Esophagus squamous epithelium (tissue), 5 donors: ENCODE data around the gene ZFC3H1. TPM values are rescaled to one million over a fixed set of nuclear protein-coding genes. Genes with fewer than 3 reads are reported as not detected.

Source experiments
- DNase-seq: peaks from one replicate; lab custom pipeline; 2025; lab: John Stamatoyannopoulos, UW
- H3K27ac ChIP-seq, 4 donors: fragments of 200-600 bp; sonication (generic); one replicate each; pipeline ENCODE4 v1.5.1; 2016 to 2019; ENCODE audit warnings: mild to moderate bottlenecking in 1 of 4
- H3K27me3 ChIP-seq, 4 donors: fragments of 200-600 bp; sonication (generic); 1 replicate in 3 of 4; 2 replicates in 1 of 4; pipeline versions ENCODE4 v1.5.1 to v1.6.0; 2017 to 2021; ENCODE audit warnings: antibody characterized with exemption in 1 of 4
- H3K36me3 ChIP-seq, 3 donors: fragments of 200-600 bp; sonication (generic); one replicate each; pipeline ENCODE4 v1.5.1; 2016 to 2019
- H3K4me1 ChIP-seq, 3 donors: fragments of 200-600 bp; sonication (generic); one replicate each; pipeline ENCODE4 v1.5.1; 2017 to 2019
- H3K4me3 ChIP-seq, 4 donors: fragments of 200-600 bp; sonication (generic); 1 replicate in 3 of 4; 2 replicates in 1 of 4; pipeline ENCODE4 v1.5.1; 2016 to 2019; ENCODE audit warnings: mild to moderate bottlenecking in 2 of 4, moderate library complexity in 1 of 4
- H3K9me3 ChIP-seq, 3 donors: fragments of 200-600 bp; sonication (generic); one replicate each; pipeline ENCODE4 v1.5.1; 2016 to 2019
- CTCF ChIP-seq, 6 experiments: fragments of 450-650 bp in 4 of 6; fragments of 200-600 bp in 2 of 6; sonication (generic) in 2 of 6; IDR thresholded peaks; one replicate each; pipeline ENCODE4 v1.5.1; 2016 to 2019; ENCODE audit warnings: antibody characterized with exemption in 6 of 6, mild to moderate bottlenecking in 4 of 6, moderate library complexity in 4 of 6
- POLR2A ChIP-seq, 4 donors: fragments of 450-650 bp; IDR thresholded peaks; one replicate each; pipeline ENCODE4 v1.6.1; 2017; ENCODE audit warnings: antibody characterized with exemption in 4 of 4, mild to moderate bottlenecking in 4 of 4, moderate library complexity in 3 of 4
- WGBS, 2 donors: methylation state at CpG; one replicate each; pipeline ENCODE4 v1.1.5; 2018; 5-methylcytosine and 5-hydroxymethylcytosine counted together
- intact Hi-C: fragments of 100-400 bp; cut with DNase I; formaldehyde crosslinking; loops from one replicate; pipeline ENCODE4 v1.15.0; 2022
- total RNA-seq, 4 donors: library from RNA; depleted of rRNA; stranded (reverse); fragments of >200 nt; gene quantifications; one replicate each; pipeline ENCODE4 v1.1.0, GENCODE V29; 2016
- donor health status: DM: yes; HTN: yes; CAD: no.

ZFC3H1 gene
- total RNA-seq, 4 donors from 2014 or later, result 17.7 to 60.8 (median 52.2) TPM

GRCh38 chr12:71625476-71625875, 38.2 kb downstream of the ZFC3H1 start:
- intact Hi-C loops, result no loop called here
- WGBS, 2 donors, result 89 to 93% methylated on average over 2 of the region's 2 CpGs
- no peak overlapping the region for H3K27ac ChIP-seq
- H3K9me3 ChIP-seq, result no peaks in the 10 kb centered on the region
- H3K36me3 ChIP-seq, result peaks cover 9 to 100% (median 33%) of the 10 kb centered on the region in 3 donors
- TF ChIP-seq POLR2A (IDR thresholded peaks at IDR 0.05) (no peak), CTCF (IDR thresholded peaks at IDR 0.05) (no peak)
- DNase-seq, result no peak
- peaks cover 0 to 7% (median 0%) of the 10 kb centered on the region in 3 donors for H3K4me1 ChIP-seq
- no peaks in the 10 kb centered on the region for H3K27me3 ChIP-seq
- no peak overlapping the region for H3K4me3 ChIP-seq

GRCh38 chr12:71621938-71622337, 41.7 kb downstream of the ZFC3H1 start:
- H3K9me3 ChIP-seq, result no peaks in the 10 kb centered on the region
- H3K4me3 ChIP-seq, result no peak overlapping the region
- DNase-seq, result no peak
- no peaks in the 10 kb centered on the region for H3K27me3 ChIP-seq
- TF ChIP-seq CTCF (IDR thresholded peaks at IDR 0.05), result no peak
- no peak for TF ChIP-seq POLR2A (IDR thresholded peaks at IDR 0.05)
- H3K27ac ChIP-seq, result no peak overlapping the region
- intact Hi-C loops, result no loop called here
- 100% methylated on average over 1 of the region's 1 CpG for WGBS, 2 donors
- peaks cover 0 to 3% (median 0%) of the 10 kb centered on the region in 3 donors for H3K4me1 ChIP-seq
- H3K36me3 ChIP-seq, result peaks cover 9 to 100% (median 52%) of the 10 kb centered on the region in 3 donors

GRCh38 chr12:71610031-71610795, 53.4 kb downstream of the ZFC3H1 start:
- H3K9me3 ChIP-seq, result no peaks in the 10 kb centered on the region
- 70 to 78% methylated on average over 6 of the region's 6 CpGs for WGBS, 2 donors
- H3K4me3 ChIP-seq, result no peak overlapping the region
- intact Hi-C loops, result no loop called here
- TF ChIP-seq CTCF (IDR thresholded peaks at IDR 0.05) (no peak), POLR2A (IDR thresholded peaks at IDR 0.05) (no peak)
- no peak for DNase-seq
- H3K27me3 ChIP-seq, result no peaks in the 10 kb centered on the region
- H3K36me3 ChIP-seq, result peaks cover 0 to 98% (median 10%) of the 10 kb centered on the region in 3 donors
- no peaks in the 10 kb centered on the region for H3K4me1 ChIP-seq
- H3K27ac ChIP-seq, result no peak overlapping the region

GRCh38 chr12:71607494-71608330, 55.9 kb downstream of the ZFC3H1 start:
- H3K27ac ChIP-seq, result no peak overlapping the region
- no peaks in the 10 kb centered on the region for H3K4me1 ChIP-seq
- 72 to 89% methylated on average over 4 of the region's 4 CpGs for WGBS, 2 donors
- peaks cover 0 to 73% (median 4%) of the 10 kb centered on the region in 3 donors for H3K36me3 ChIP-seq
- H3K27me3 ChIP-seq, result no peaks in the 10 kb centered on the region
- no peak for DNase-seq
- intact Hi-C loops, result no loop called here
- no peaks in the 10 kb centered on the region for H3K9me3 ChIP-seq
- H3K4me3 ChIP-seq, result no peak overlapping the region
- no peak for TF ChIP-seq POLR2A (IDR thresholded peaks at IDR 0.05)
- no peak for TF ChIP-seq CTCF (IDR thresholded peaks at IDR 0.05)

GRCh38 chr12:71605039-71605438, 58.6 kb downstream of the ZFC3H1 start:
- H3K27me3 ChIP-seq, result no peaks in the 10 kb centered on the region
- H3K4me1 ChIP-seq, result no peaks in the 10 kb centered on the region
- 50 to 63% methylated on average over 3 of the region's 3 CpGs for WGBS, 2 donors
- no peak overlapping the region for H3K27ac ChIP-seq
- DNase-seq, result no peak
- peaks cover 0 to 47% (median 0%) of the 10 kb centered on the region in 3 donors for H3K36me3 ChIP-seq
- no peak for TF ChIP-seq CTCF (IDR thresholded peaks at IDR 0.05)
- no peak for TF ChIP-seq POLR2A (IDR thresholded peaks at IDR 0.05)
- intact Hi-C loops, result no loop called here
- no peaks in the 10 kb centered on the region for H3K9me3 ChIP-seq
- no peak overlapping the region for H3K4me3 ChIP-seq
